Activated CD4-positive, CD25-positive, alpha-beta regulatory T cell treated with anti-CD3 and anti-CD28 coated beads, Interleukin-2, amount 50 U/mL, for 24 hours (primary cell): Measurements from ENCODE around the gene CDKAL1.
"Not testable (repeated sequence)": the region's sequence is repeated elsewhere in the genome, so short reads cannot be mapped to it uniquely, and the experiment has no call there.

ENCODE experiments used
- ATAC-seq, 2 donors: fragments of 150-1000 bp; cut with Tn5 transposase; one replicate each; pipeline ENCODE4 v1.10.0; 2021; ENCODE audit warnings: mild to moderate bottlenecking in 1 of 2, moderate library complexity in 1 of 2

The CDKAL1 gene

GRCh38 chr6:20892365-20892764, 358.1 kb downstream of the CDKAL1 start:
- no peak for ATAC-seq

- ATAC-seq, result no peak
These were observed 359.2 kb downstream of the CDKAL1 start for GRCh38 chr6:20893412-20893811.

- no peak for ATAC-seq
These were observed 366.3 kb downstream of the CDKAL1 start for GRCh38 chr6:20900389-20901160.

GRCh38 chr6:20905377-20905776, 371.1 kb downstream of the CDKAL1 start:
- no peak for ATAC-seq

GRCh38 chr6:20906945-20907344, 372.7 kb downstream of the CDKAL1 start:
- ATAC-seq, result no peak

- ATAC-seq, result no peak
These were observed 373.3 kb downstream of the CDKAL1 start for GRCh38 chr6:20907486-20908071.

- no peak for ATAC-seq
These were observed 375.4 kb downstream of the CDKAL1 start for GRCh38 chr6:20909621-20910020.

- no peak for ATAC-seq
These were observed 377.5 kb downstream of the CDKAL1 start for GRCh38 chr6:20911712-20912111.

- ATAC-seq, result no peak
These were observed 380.9 kb downstream of the CDKAL1 start for GRCh38 chr6:20915156-20915555.

- ATAC-seq, result no peak
These were observed 381.4 kb downstream of the CDKAL1 start for GRCh38 chr6:20915626-20916025.

GRCh38 chr6:20916086-20916485, 381.8 kb downstream of the CDKAL1 start:
- ATAC-seq, result no peak

- no peak for ATAC-seq
These were observed 384.6 kb downstream of the CDKAL1 start for GRCh38 chr6:20918868-20919267.

- peak; percentile 90 to 97 for ATAC-seq
These were observed 385.6 kb downstream of the CDKAL1 start for GRCh38 chr6:20919677-20920385.

- no peak for ATAC-seq
These were observed 387.3 kb downstream of the CDKAL1 start for GRCh38 chr6:20921578-20921977.

GRCh38 chr6:20922743-20923142, 388.5 kb downstream of the CDKAL1 start:
- no peak for ATAC-seq

GRCh38 chr6:20924094-20924493, 389.8 kb downstream of the CDKAL1 start:
- not testable (repeated sequence) for ATAC-seq

- ATAC-seq, result no peak
These were observed 390.8 kb downstream of the CDKAL1 start for GRCh38 chr6:20924911-20925543.

- no peak for ATAC-seq
These were observed 393.0 kb downstream of the CDKAL1 start for GRCh38 chr6:20927130-20927860.

GRCh38 chr6:20929283-20929682, 395.0 kb downstream of the CDKAL1 start:
- no peak for ATAC-seq

GRCh38 chr6:20931093-20931492, 396.8 kb downstream of the CDKAL1 start:
- no peak for ATAC-seq

- no peak for ATAC-seq
These were observed 397.5 kb downstream of the CDKAL1 start for GRCh38 chr6:20931772-20932171.

- ATAC-seq, result no peak
These were observed 398.0 kb downstream of the CDKAL1 start for GRCh38 chr6:20932284-20932683.
